ENCODE data around the gene PAPPA.

PAPPA gene

GRCh38 chr9:116380496-116380995 is 227.0 kb downstream of the PAPPA start:
- TF ChIP-seq CTCF (IDR thresholded peaks at IDR 0.05; ENCODE audit: control insufficient read depth, insufficient read depth, low read depth, low read length, missing control alignments): no peak
- H3K4me3 ChIP-seq (ENCODE audit: control insufficient read depth, low read depth, low read length): no peak overlapping the region
- DNase-seq (ENCODE audit: low read depth): no peak

GRCh38 chr9:116381350-116381749 is 227.8 kb downstream of the PAPPA start:
- H3K4me3 ChIP-seq (ENCODE audit: control insufficient read depth, low read depth, low read length): no peak overlapping the region
- DNase-seq (ENCODE audit: low read depth): no peak
- TF ChIP-seq CTCF (IDR thresholded peaks at IDR 0.05; ENCODE audit: control insufficient read depth, insufficient read depth, low read depth, low read length, missing control alignments): no peak

GRCh38 chr9:116382053-116382452 is 228.5 kb downstream of the PAPPA start:
- no peak for DNase-seq (ENCODE audit: low read depth)
- TF ChIP-seq CTCF (IDR thresholded peaks at IDR 0.05; ENCODE audit: control insufficient read depth, insufficient read depth, low read depth, low read length, missing control alignments): no peak
- H3K4me3 ChIP-seq (ENCODE audit: control insufficient read depth, low read depth, low read length): no peak overlapping the region

GRCh38 chr9:116383133-116383532 is 229.5 kb downstream of the PAPPA start:
- TF ChIP-seq CTCF (IDR thresholded peaks at IDR 0.05; ENCODE audit: control insufficient read depth, insufficient read depth, low read depth, low read length, missing control alignments): no peak
- no peak for DNase-seq (ENCODE audit: low read depth)
- no peak overlapping the region for H3K4me3 ChIP-seq (ENCODE audit: control insufficient read depth, low read depth, low read length)

- H3K4me3 ChIP-seq (ENCODE audit: control insufficient read depth, low read depth, low read length): no peak overlapping the region
- DNase-seq (ENCODE audit: low read depth): no peak
- TF ChIP-seq CTCF (IDR thresholded peaks at IDR 0.05; ENCODE audit: control insufficient read depth, insufficient read depth, low read depth, low read length, missing control alignments): no peak
Observed at GRCh38 chr9:116383936-116384335, 230.3 kb downstream of the PAPPA start.

- no peak for TF ChIP-seq CTCF (IDR thresholded peaks at IDR 0.05; ENCODE audit: control insufficient read depth, insufficient read depth, low read depth, low read length, missing control alignments)
- DNase-seq (ENCODE audit: low read depth): no peak
- no peak overlapping the region for H3K4me3 ChIP-seq (ENCODE audit: control insufficient read depth, low read depth, low read length)
Observed at GRCh38 chr9:116387934-116388698, 234.5 kb downstream of the PAPPA start.
